ENCODE data around the gene LRCOL1. TPM values are rescaled to one million over a fixed set of nuclear protein-coding genes. Genes with fewer than 3 reads are reported as not detected.

LRCOL1 gene
- total RNA-seq, 2 donors from 2014 or later, result not detected

GRCh38 chr12:132559652-132560363, 50.6 kb downstream of the LRCOL1 start:
- H3K4me3 Mint-ChIP-seq, result peak overlapping the region; percentile 74
- Histone ChIP-seq H3K27ac (ENCODE audit: low read depth, low read length) (peak overlapping the region; percentile 77), H3K9ac (ENCODE audit: extremely low read depth, low read length, poor library complexity, severe bottlenecking) (peak overlapping the region; percentile 82), H3K36me3 (ENCODE audit: control insufficient read depth, insufficient read depth, low read length) (no peaks in the 10 kb centered on the region), H3K4me1 (ENCODE audit: control insufficient read depth, insufficient read depth, low read length) (no peaks in the 10 kb centered on the region), H3K27me3 (ENCODE audit: control insufficient read depth, insufficient read depth, low read length, poor library complexity, severe bottlenecking) (peaks cover 6% of the 10 kb centered on the region), H3K4me3 (ENCODE audit: low read length) (peak overlapping the region; percentile 86), H3K9me3 (ENCODE audit: control insufficient read depth, low read length) (no peaks in the 10 kb centered on the region)
- DNase-seq, result peak; percentile 89
- peaks cover 29% of the 10 kb centered on the region for H3K27me3 Mint-ChIP-seq (ENCODE audit: insufficient read depth)
- peaks cover 7% of the 10 kb centered on the region for H3K36me3 Mint-ChIP-seq (ENCODE audit: low read depth)
- WGBS, 2 experiments (ENCODE audit: insufficient coverage in 1 of 2, insufficient read length in 1 of 2), result 1 to 17% methylated on average over 11 to 98 of the region's 98 CpGs
- no peak overlapping the region for H3K27ac Mint-ChIP-seq
- H3K4me1 Mint-ChIP-seq, result no peaks in the 10 kb centered on the region
- H3K9me3 Mint-ChIP-seq, result no peaks in the 10 kb centered on the region
- TF ChIP-seq, protein P1, sequence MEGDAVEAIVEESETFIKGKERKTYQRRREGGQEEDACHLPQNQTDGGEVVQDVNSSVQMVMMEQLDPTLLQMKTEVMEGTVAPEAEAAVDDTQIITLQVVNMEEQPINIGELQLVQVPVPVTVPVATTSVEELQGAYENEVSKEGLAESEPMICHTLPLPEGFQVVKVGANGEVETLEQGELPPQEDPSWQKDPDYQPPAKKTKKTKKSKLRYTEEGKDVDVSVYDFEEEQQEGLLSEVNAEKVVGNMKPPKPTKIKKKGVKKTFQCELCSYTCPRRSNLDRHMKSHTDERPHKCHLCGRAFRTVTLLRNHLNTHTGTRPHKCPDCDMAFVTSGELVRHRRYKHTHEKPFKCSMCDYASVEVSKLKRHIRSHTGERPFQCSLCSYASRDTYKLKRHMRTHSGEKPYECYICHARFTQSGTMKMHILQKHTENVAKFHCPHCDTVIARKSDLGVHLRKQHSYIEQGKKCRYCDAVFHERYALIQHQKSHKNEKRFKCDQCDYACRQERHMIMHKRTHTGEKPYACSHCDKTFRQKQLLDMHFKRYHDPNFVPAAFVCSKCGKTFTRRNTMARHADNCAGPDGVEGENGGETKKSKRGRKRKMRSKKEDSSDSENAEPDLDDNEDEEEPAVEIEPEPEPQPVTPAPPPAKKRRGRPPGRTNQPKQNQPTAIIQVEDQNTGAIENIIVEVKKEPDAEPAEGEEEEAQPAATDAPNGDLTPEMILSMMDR (conservative IDR thresholded peaks at IDR 0.05), result peak; percentile 29

DNA sequence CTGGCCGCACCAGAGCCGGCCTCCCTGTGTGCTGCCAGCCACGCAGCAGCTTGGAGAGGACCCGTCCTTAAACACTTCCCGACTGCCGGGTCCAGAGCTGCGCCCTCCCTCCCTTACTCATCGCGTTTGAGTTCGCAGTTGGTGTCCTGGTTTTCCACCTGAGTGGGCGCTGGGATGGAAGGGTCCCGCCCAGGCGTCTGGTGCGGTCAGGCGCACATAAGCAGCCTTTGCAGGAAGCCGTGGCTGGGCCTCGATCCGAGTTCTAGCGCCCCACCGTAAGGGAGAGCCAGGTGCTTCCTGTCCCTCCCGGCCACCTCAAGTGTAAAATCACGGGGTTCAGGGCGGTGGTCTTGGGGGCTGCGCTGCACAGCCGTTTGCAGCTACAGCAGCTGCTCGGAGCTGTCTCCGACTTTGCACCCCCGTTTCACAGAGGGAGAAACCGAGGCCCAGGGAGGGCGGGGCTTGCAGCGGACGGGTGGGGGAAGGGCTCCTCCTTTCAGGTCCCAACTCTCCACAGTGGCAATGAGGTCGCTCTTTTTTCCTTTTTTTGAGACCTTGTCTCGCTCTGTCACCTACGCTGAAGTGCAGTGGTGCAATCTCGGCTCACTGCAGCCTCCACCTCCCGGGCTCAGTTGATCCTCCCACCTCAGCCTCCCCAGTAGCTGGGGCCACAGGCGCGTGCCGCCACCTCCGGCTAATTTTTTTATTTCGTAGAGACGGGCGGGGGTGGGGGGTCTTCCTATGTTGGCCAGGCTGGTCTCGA, 51.3 kb downstream of the LRCOL1 start:
- H3K4me3 ChIP-seq (ENCODE audit: low read length), result peak overlapping the region; percentile 65
- no peaks in the 10 kb centered on the region for H3K9me3 ChIP-seq (ENCODE audit: control insufficient read depth, low read length)
- peak overlapping the region; percentile 74 for H3K4me3 Mint-ChIP-seq
- H3K4me1 Mint-ChIP-seq, result no peaks in the 10 kb centered on the region
- no peak for DNase-seq
- H3K27ac Mint-ChIP-seq, result no peak overlapping the region
- H3K27ac ChIP-seq (ENCODE audit: low read depth, low read length), result no peak overlapping the region
- TF ChIP-seq, protein P1 (conservative IDR thresholded peaks at IDR 0.05), result no peak
- peaks cover 6% of the 10 kb centered on the region for H3K27me3 ChIP-seq (ENCODE audit: control insufficient read depth, insufficient read depth, low read length, poor library complexity, severe bottlenecking)
- H3K27me3 Mint-ChIP-seq (ENCODE audit: insufficient read depth), result peaks cover 35% of the 10 kb centered on the region
- no peaks in the 10 kb centered on the region for H3K36me3 ChIP-seq (ENCODE audit: control insufficient read depth, insufficient read depth, low read length)
- no peaks in the 10 kb centered on the region for H3K9me3 Mint-ChIP-seq
- no peaks in the 10 kb centered on the region for H3K4me1 ChIP-seq (ENCODE audit: control insufficient read depth, insufficient read depth, low read length)
- WGBS, 2 experiments (ENCODE audit: insufficient coverage in 1 of 2, insufficient read length in 1 of 2), result 86 to 89% methylated on average over 38 to 45 of the region's 45 CpGs
- peaks cover 6% of the 10 kb centered on the region for H3K36me3 Mint-ChIP-seq (ENCODE audit: low read depth)
- H3K9ac ChIP-seq (ENCODE audit: extremely low read depth, low read length, poor library complexity, severe bottlenecking), result no peak overlapping the region

- TF ChIP-seq, protein P1 (conservative IDR thresholded peaks at IDR 0.05), result no peak
- Mint-ChIP-seq H3K4me1 (no peaks in the 10 kb centered on the region), H3K9me3 (no peaks in the 10 kb centered on the region), H3K36me3 (ENCODE audit: low read depth) (peaks cover 1% of the 10 kb centered on the region), H3K4me3 (peak overlapping the region; percentile 74), H3K27me3 (ENCODE audit: insufficient read depth) (peaks cover 42% of the 10 kb centered on the region), H3K27ac (no peak overlapping the region)
- 88% methylated on average over 25 to 35 of the region's 35 CpGs for WGBS, 2 experiments (ENCODE audit: insufficient coverage in 1 of 2, insufficient read length in 1 of 2)
- DNase-seq, result no peak
- no peak overlapping the region for H3K4me3 ChIP-seq (ENCODE audit: low read length)
- peaks cover 6% of the 10 kb centered on the region for H3K27me3 ChIP-seq (ENCODE audit: control insufficient read depth, insufficient read depth, low read length, poor library complexity, severe bottlenecking)
- no peaks in the 10 kb centered on the region for H3K4me1 ChIP-seq (ENCODE audit: control insufficient read depth, insufficient read depth, low read length)
- no peak overlapping the region for H3K9ac ChIP-seq (ENCODE audit: extremely low read depth, low read length, poor library complexity, severe bottlenecking)
- H3K9me3 ChIP-seq (ENCODE audit: control insufficient read depth, low read length), result no peaks in the 10 kb centered on the region
- H3K27ac ChIP-seq (ENCODE audit: low read depth, low read length), result no peak overlapping the region
- no peaks in the 10 kb centered on the region for H3K36me3 ChIP-seq (ENCODE audit: control insufficient read depth, insufficient read depth, low read length)
Measured at GRCh38 chr12:132558042-132558856, 52.1 kb downstream of the LRCOL1 start.

Data from endodermal cell (in vitro differentiated cells).